GM12874 (cell line): ENCODE measurements around the gene PPA2.

ENCODE experiments used
- CTCF ChIP-seq: IDR thresholded peaks from 2 replicates; pipeline ENCODE4 v1.5.1; 2011; ENCODE audit warnings: low read depth, mild to moderate bottlenecking, control low read depth, low read length, moderate library complexity; ENCODE audit not compliant: insufficient read depth

The PPA2 gene

DNA sequence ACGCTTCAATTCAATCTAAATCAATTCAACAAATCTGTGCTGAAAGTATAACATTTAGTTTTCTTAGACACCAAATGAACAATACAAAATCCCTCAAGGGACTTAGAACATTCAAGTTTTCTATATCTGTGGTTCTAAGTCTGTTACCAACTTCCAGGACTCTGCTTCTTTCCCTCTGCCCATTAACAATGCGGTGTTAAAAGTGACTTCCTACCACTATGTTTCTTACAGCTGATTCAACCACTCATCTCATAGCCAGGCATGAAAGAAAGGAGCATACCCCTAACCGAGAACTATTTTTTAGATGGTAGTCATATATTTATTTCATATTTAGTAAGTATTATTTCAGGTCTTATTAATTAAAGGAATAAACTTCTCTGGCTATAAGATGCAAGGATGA, 38.9 kb downstream of the PPA2 start:
- TF ChIP-seq CTCF: no peak

DNA sequence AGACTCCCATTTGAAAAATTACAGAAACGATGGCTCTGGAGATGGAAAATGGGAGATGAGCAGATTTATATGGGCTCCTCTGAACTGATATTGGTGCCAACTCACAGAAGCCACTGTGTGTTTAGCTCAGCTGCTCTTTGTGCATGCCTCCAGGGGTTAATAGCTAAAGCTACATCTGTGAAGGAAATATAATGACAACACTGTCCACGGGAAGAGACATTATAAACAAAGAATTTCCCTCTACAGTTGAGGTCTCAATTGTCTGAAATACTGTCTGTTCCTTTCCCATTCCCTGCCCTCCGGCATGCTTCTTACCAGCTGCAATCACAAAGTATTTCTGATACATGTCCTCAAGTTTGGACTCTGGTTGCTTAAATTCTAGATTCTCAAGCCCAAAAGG, 40.4 kb downstream of the PPA2 start:
- TF ChIP-seq CTCF: no peak

- no peak for TF ChIP-seq CTCF
Observed at GRCh38 chr4:105432438-105432837, 41.4 kb downstream of the PPA2 start.

- TF ChIP-seq CTCF: no peak
Observed at GRCh38 chr4:105430811-105431210, 43.1 kb downstream of the PPA2 start.

DNA sequence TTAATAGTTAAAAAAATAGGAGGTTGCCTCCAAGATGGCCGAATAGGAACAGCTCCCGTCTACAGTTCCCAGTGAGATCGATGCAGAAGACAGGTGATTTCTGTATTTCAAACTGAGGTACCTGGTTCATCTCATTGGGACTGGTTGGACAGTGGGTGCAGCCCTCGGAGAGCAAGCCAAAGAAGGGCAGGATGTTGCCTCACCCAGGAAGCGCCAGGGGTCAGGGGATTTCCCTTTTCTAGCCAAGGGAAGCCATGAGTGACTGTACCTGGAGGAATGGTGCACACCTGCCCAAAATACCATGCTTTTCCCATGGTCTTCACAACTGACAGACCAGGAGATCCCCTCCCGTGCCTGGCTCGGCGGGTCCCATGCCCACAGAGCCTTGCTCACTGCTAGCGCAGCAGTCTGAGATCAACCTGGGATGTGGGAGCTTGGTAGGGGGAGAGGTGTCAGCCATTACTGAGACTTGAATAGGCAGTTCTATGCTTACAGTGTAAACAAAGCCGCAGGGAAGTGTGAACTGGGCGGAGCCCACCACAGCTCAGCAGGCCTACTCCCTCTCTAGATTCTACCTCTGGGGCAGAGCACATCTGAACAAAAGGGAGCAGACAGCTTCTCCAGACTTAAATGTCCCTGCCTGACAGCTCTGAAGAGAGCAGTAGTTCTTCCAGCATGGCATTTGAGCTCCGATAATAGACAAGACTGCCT, 47.5 kb downstream of the PPA2 start:
- no peak for TF ChIP-seq CTCF

DNA sequence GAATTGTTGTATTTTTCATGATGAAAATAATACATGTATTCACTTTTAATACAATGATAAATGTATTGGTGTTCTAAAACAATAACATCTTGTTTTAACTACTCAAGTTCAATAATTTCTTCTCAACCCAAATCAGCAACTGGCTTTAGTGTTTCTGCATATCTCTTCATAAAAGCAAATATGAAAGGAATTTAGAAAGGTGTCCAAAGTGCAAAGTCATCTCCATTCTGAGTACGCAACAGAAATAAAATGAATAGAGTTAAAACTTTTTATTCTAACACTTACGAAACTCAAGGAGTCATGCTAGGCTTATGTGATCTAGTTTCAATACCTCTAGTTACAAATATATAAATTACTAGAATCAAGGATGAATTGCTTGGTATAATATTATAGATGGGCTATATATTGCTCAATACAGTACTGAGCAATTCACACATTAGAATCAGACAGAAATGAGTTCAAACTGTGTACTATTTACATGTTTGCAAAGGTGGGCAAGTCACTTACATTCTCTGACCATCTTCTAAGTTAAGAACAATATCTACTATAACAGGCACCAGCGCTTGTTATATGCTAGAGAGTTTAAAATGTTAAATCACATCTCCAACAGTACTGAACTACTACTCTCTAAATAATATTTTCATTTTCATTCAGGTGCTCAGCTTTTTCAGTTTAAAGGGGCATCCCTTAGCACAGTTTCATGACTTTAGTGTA, 51.5 kb downstream of the PPA2 start:
- TF ChIP-seq CTCF: no peak

GRCh38 chr4:105417624-105418023, 56.2 kb downstream of the PPA2 start:
- TF ChIP-seq CTCF: no peak
